CD4-positive, alpha-beta T cell (primary cell): Measurements from ENCODE around the gene TMIGD2. TPM values are rescaled to one million over a fixed set of nuclear protein-coding genes. Genes with fewer than 3 reads are reported as not detected.
"Not testable (repeated sequence)": the region's sequence is repeated elsewhere in the genome, so short reads cannot be mapped to it uniquely, and the experiment has no call there.

ENCODE experiments used
- ATAC-seq: fragments of 200-7000 bp; cut with Tn5 transposase; one replicate; pipeline ENCODE4 v1.10.0; 2022; ENCODE audit warnings: mild to moderate bottlenecking; ENCODE audit not compliant: poor library complexity
- CTCF ChIA-PET: fragments of 350-600 bp; sonication (Branson Sonifier 250); formaldehyde crosslinking; loops from one replicate; lab custom pipeline; 2021; ENCODE audit warnings: antibody characterized with exemption, inconsistent platforms; lab: Charles Lee
- POLR2A ChIA-PET: fragments of 350-600 bp; sonication (Branson Sonifier 250); formaldehyde crosslinking; loops from one replicate; lab custom pipeline; 2021; ENCODE audit warnings: antibody characterized with exemption, inconsistent platforms; lab: Charles Lee
- DNase-seq, 14 experiments: peaks; one replicate each; pipeline ENCODE4 v3.0.0-alpha.2; 2013 to 2020; ENCODE audit warnings: mixed read lengths in 2 of 14
- H3K27ac ChIP-seq, 2 donors: one replicate each; pipeline versions ENCODE4 v1.5.1 to v1.7.0; 2013; ENCODE audit warnings: low read length in 2 of 2, low read depth in 1 of 2, mild to moderate bottlenecking in 1 of 2
- H3K27me3 ChIP-seq, 2 experiments: 1 replicate in 1 of 2; 2 replicates in 1 of 2; pipeline versions ENCODE4 v1.6.1 to v1.7.0; 2013; ENCODE audit warnings: low read length in 2 of 2, control low read depth in 1 of 2, mild to moderate bottlenecking in 1 of 2, moderate library complexity in 1 of 2; ENCODE audit not compliant: insufficient read depth in 2 of 2, control insufficient read depth in 1 of 2
- H3K36me3 ChIP-seq: one replicate; pipeline ENCODE4 v1.6.1; 2013; ENCODE audit warnings: low read length, control low read depth; ENCODE audit not compliant: insufficient read depth
- H3K4me1 ChIP-seq: one replicate; pipeline ENCODE4 v1.6.1; 2013; ENCODE audit warnings: low read length, control low read depth; ENCODE audit not compliant: insufficient read depth
- H3K4me3 ChIP-seq: one replicate; pipeline ENCODE4 v1.5.1; 2013; ENCODE audit warnings: mild to moderate bottlenecking, low read length, moderate library complexity
- H3K9me3 ChIP-seq, 2 experiments: 1 replicate in 1 of 2; 2 replicates in 1 of 2; pipeline versions ENCODE4 v1.6.1 to v1.7.0; 2013; ENCODE audit warnings: low read length in 2 of 2, mild to moderate bottlenecking in 2 of 2, control low read depth in 1 of 2, moderate library complexity in 1 of 2; ENCODE audit not compliant: control insufficient read depth in 1 of 2, insufficient read depth in 1 of 2
- H3K27ac Mint-ChIP-seq: one replicate; pipeline ENCODE4 v1.8.0; 2020; ENCODE audit warnings: mixed read lengths
- H3K27me3 Mint-ChIP-seq: one replicate; pipeline ENCODE4 v1.8.0; 2021; ENCODE audit warnings: mixed read lengths
- H3K36me3 Mint-ChIP-seq: one replicate; pipeline ENCODE4 v1.8.0; 2021; ENCODE audit warnings: low read depth, mixed read lengths
- H3K4me1 Mint-ChIP-seq: one replicate; pipeline ENCODE4 v1.8.0; 2021; ENCODE audit warnings: low read depth, mixed read lengths
- H3K4me3 Mint-ChIP-seq: one replicate; pipeline ENCODE4 v1.8.0; 2020; ENCODE audit warnings: mild to moderate bottlenecking, mixed read lengths
- H3K9me3 Mint-ChIP-seq: one replicate; pipeline ENCODE4 v1.8.0; 2020; ENCODE audit warnings: mixed read lengths
- CTCF ChIP-seq: fragments of 200-600 bp; IDR thresholded peaks from one replicate; pipeline ENCODE4 v1.8.0; 2022; ENCODE audit warnings: antibody characterized with exemption, mild to moderate bottlenecking
- intact Hi-C, 2 experiments: fragments of 100-400 bp; cut with DNase I in 1 of 2; cut with micrococcal nuclease in 1 of 2; formaldehyde crosslinking; loops; one replicate each; pipeline versions ENCODE4 v1.15.1 to v1.9.0; 2023 to 2025; cut with DNase I, micrococcal nuclease
- polyA plus RNA-seq, 2 donors: library from polyadenylated mRNA; unstranded; fragments of 120-200 nt; gene quantifications; one replicate each; pipeline ENCODE4 v1.2.1, GENCODE V29; 2013
- total RNA-seq, 174 experiments: library from RNA in 2 of 174; stranded (reverse) in 2 of 174; gene quantifications; one replicate each; pipeline ENCODE4 v1.2.3 and lab custom pipeline; 2021 to 2026

Gene TMIGD2, protein sequence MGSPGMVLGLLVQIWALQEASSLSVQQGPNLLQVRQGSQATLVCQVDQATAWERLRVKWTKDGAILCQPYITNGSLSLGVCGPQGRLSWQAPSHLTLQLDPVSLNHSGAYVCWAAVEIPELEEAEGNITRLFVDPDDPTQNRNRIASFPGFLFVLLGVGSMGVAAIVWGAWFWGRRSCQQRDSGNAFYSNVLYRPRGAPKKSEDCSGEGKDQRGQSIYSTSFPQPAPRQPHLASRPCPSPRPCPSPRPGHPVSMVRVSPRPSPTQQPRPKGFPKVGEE
- 10 to 100 TPM; 17.6 to 20.9 TPM for total RNA-seq
- polyA plus RNA-seq (2013, experiment 1 of 2) = 31.3 TPM
- polyA plus RNA-seq (2013, experiment 2 of 2) = 23.6 TPM
- 0.62 to 56.1 (median 12.0) reads per million in 172 experiments for total RNA-seq (lab: John Stamatoyannopoulos, UW)

- intact Hi-C loops = loop anchor here (2.0 to 5.0 kb wide), 2 partner anchors 40 to 41 kb away; partner anchors contain the start of gene MPND (in 2 of the 2)
- H3K36me3 Mint-ChIP-seq = peaks cover 7% of the 10 kb centered on the region
- H3K9me3 Mint-ChIP-seq = no peaks in the 10 kb centered on the region
- H3K4me1 Mint-ChIP-seq = peaks cover 44% of the 10 kb centered on the region
- POLR2A ChIA-PET = interaction anchor here (0.6 to 3.8 kb wide), 7 partner anchors 12 to 539 kb away, joined by 3 to 32 read pairs (median 4); partner anchors contain the start of genes MPND and YJU2
- no peaks in the 10 kb centered on the region for H3K27me3 Mint-ChIP-seq
- Histone ChIP-seq H3K27ac (peak within 1 kb of the TSS; percentile 34 to 50), H3K27me3 (peaks cover 0 to 3% of the 10 kb centered on the region in 2 experiments), H3K36me3 (peaks cover 2% of the 10 kb centered on the region), H3K4me1 (peaks cover 44% of the 10 kb centered on the region), H3K4me3 (peak within 1 kb of the TSS; percentile 57), H3K9me3 (no peaks in the 10 kb centered on the region)
- peak within 1 kb of the TSS; percentile 91 for H3K4me3 Mint-ChIP-seq
- no peak for TF ChIP-seq CTCF
- DNase-seq = peak in 9 of 14 experiments; percentile 16 to 65 (median 42)
- ATAC-seq = peak; percentile 46
- H3K27ac Mint-ChIP-seq = peak within 1 kb of the TSS; percentile 88
- CTCF ChIA-PET = no interaction called here
These were observed at the start of gene TMIGD2 for GRCh38 chr19:4302243-4302640. TSS of gene TMIGD2 (minus strand) at chr19:4302389. CDS start at chr19:4302385, 4 bp downstream.

DNA sequence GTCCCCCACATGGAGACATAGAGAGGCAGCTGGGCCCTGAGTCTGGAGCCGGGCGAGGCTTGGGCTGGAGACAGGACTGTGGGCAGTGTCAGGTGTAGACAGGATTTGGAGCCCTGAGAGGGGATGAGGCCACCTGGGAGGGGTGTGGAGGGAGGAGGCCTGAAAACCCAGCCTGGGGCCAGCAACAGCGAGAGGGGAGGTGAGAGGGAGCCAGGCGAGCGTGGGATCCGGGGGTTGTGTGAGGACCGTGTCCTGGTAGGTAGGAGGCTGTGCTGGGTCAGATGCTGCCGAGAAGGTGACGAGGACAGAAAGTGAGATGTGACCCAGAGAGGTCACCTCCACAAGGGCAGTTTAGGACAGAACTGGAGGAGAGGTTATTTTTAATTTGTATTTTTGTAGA is 48.5 kb upstream of the TMIGD2 start:
- H3K27me3 Mint-ChIP-seq = no peaks in the 10 kb centered on the region
- Histone ChIP-seq H3K4me3 (no peak overlapping the region), H3K36me3 (peaks cover 8% of the 10 kb centered on the region), H3K27ac (no peak overlapping the region), H3K27me3 (no peaks in the 10 kb centered on the region), H3K9me3 (no peaks in the 10 kb centered on the region), H3K4me1 (no peaks in the 10 kb centered on the region)
- CTCF ChIA-PET = no interaction called here
- intact Hi-C loops = no loop called here
- H3K27ac Mint-ChIP-seq = no peak overlapping the region
- DNase-seq = no peak
- ATAC-seq = no peak
- POLR2A ChIA-PET = no interaction called here
- TF ChIP-seq CTCF = no peak
- H3K9me3 Mint-ChIP-seq = no peaks in the 10 kb centered on the region
- no peak overlapping the region for H3K4me3 Mint-ChIP-seq
- peaks cover 9% of the 10 kb centered on the region for H3K36me3 Mint-ChIP-seq
- H3K4me1 Mint-ChIP-seq = no peaks in the 10 kb centered on the region

DNA sequence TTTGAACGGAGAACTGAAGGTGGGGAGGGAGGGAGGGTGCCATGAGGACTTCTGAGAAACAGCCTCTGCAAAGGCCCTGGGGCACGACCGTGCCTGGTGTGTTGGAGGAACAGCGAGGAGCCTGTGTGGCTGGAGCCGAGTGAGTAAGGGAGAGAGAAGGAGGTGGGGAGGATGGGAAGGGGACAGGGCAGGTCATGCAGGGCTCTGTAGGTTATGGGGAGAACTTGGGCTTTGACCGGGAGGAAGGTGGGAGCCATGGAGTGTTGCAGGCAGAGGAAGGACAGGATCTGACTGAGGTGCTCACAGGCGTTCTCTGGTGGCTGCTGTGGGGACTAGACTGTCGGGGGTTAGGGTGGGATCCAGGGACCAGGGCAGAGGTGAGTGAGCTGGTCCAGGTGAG is 47.9 kb upstream of the TMIGD2 start:
- ChIA-PET CTCF (no interaction called here), POLR2A (no interaction called here)
- no peaks in the 10 kb centered on the region for H3K27me3 ChIP-seq
- no peaks in the 10 kb centered on the region for H3K9me3 ChIP-seq
- peaks cover 10% of the 10 kb centered on the region for H3K36me3 ChIP-seq
- ATAC-seq = no peak
- H3K4me1 ChIP-seq = no peaks in the 10 kb centered on the region
- no peak overlapping the region for H3K4me3 Mint-ChIP-seq
- no peak overlapping the region for H3K27ac Mint-ChIP-seq
- TF ChIP-seq CTCF = no peak
- DNase-seq = no peak
- H3K27ac ChIP-seq = no peak overlapping the region
- no peak overlapping the region for H3K4me3 ChIP-seq
- H3K36me3 Mint-ChIP-seq = peaks cover 14% of the 10 kb centered on the region
- intact Hi-C loops = no loop called here
- H3K4me1 Mint-ChIP-seq = peaks cover 5% of the 10 kb centered on the region
- no peaks in the 10 kb centered on the region for H3K9me3 Mint-ChIP-seq
- no peaks in the 10 kb centered on the region for H3K27me3 Mint-ChIP-seq

DNA sequence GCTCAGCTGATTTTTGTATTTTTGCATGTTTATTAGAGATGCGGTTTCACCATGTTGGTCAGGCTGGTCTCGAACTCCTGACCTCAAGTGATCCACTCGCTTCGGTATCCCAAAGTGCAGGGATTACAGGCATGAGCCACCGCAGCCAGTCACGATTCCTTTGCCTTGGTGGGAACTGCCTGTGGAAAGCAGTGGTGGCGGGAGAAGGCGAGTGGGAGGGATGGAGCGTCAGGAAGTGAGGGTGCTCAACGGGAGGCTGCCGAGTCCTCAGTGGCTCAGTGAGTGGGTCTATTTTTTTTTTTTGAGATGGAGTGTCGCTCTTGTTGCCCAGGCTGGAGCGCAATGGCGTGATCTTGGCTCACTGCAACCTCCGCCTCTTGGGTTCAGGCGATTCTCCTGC is 47.0 kb upstream of the TMIGD2 start:
- H3K4me3 Mint-ChIP-seq, H3K27me3 Mint-ChIP-seq, intact Hi-C loops, H3K4me3 ChIP-seq, H3K27me3 ChIP-seq, H3K9me3 Mint-ChIP-seq, H3K4me1 ChIP-seq, H3K27ac ChIP-seq, H3K27ac Mint-ChIP-seq, ATAC-seq, H3K4me1 Mint-ChIP-seq, DNase-seq, POLR2A ChIA-PET, CTCF ChIA-PET, H3K9me3 ChIP-seq: not testable (repeated sequence)
- H3K36me3 ChIP-seq = peaks cover 10% of the 10 kb centered on the region
- H3K36me3 Mint-ChIP-seq = peaks cover 14% of the 10 kb centered on the region
